Gastroesophageal sphincter (tissue), 4 donors: ENCODE measurements around the gene COL5A1. TPM values are rescaled to one million over a fixed set of nuclear protein-coding genes. Genes with fewer than 3 reads are reported as not detected.

Experiments used
- ATAC-seq: fragments of 150-250 bp; one replicate; pipeline ENCODE4 v1.9.1; 2016; ENCODE audit warnings: mild to moderate bottlenecking, moderate library complexity
- H3K27ac ChIP-seq, 4 donors: fragments of 200-600 bp; sonication (generic) in 3 of 4; 1 replicate in 3 of 4; 2 replicates in 1 of 4; pipeline ENCODE4 v1.5.1; 2016 to 2019
- H3K27me3 ChIP-seq: fragments of 200-600 bp; sonication (generic); one replicate; pipeline ENCODE4 v1.5.1; 2019
- H3K36me3 ChIP-seq, 2 donors: fragments of 200-600 bp; sonication (generic); one replicate each; pipeline ENCODE4 v1.5.1; 2019; ENCODE audit warnings: control low read depth in 1 of 2
- H3K4me1 ChIP-seq, 3 donors: fragments of 200-600 bp; sonication (generic); 1 replicate in 2 of 3; 2 replicates in 1 of 3; pipeline ENCODE4 v1.5.1; 2016 to 2019; ENCODE audit warnings: control low read depth in 2 of 3
- H3K4me3 ChIP-seq, 2 donors: fragments of 200-600 bp; sonication (generic); one replicate each; pipeline ENCODE4 v1.5.1; 2019; ENCODE audit warnings: mild to moderate bottlenecking in 1 of 2, moderate library complexity in 1 of 2
- H3K9me3 ChIP-seq, 3 donors: fragments of 200-600 bp; sonication (generic); one replicate each; pipeline ENCODE4 v1.5.1; 2017 to 2019; ENCODE audit warnings: control low read depth in 2 of 3
- EP300 ChIP-seq: sonication (generic); formaldehyde crosslinking; IDR thresholded peaks from one replicate; pipeline ENCODE4 v1.6.1; 2017; ENCODE audit warnings: antibody characterized with exemption, mild to moderate bottlenecking
- POLR2A ChIP-seq, 2 donors: fragments of 450-650 bp; IDR thresholded peaks; one replicate each; pipeline ENCODE4 v1.6.1; 2017; ENCODE audit warnings: antibody characterized with exemption in 2 of 2, mild to moderate bottlenecking in 2 of 2, moderate library complexity in 1 of 2
- POLR2AphosphoS5 ChIP-seq: sonication (generic); formaldehyde crosslinking; IDR thresholded peaks from one replicate; pipeline ENCODE4 v1.6.1; 2017; ENCODE audit warnings: antibody characterized with exemption
- WGBS, 2 donors: methylation state at CpG; one replicate each; pipeline ENCODE4 v1.1.5; 2018; ENCODE audit warnings: low coverage in 1 of 2; 5-methylcytosine and 5-hydroxymethylcytosine counted together
- total RNA-seq, 4 donors: library from RNA; depleted of rRNA; stranded (reverse); fragments of >200 nt; gene quantifications; one replicate each; pipeline ENCODE4 v1.1.0, GENCODE V29; 2016
- TF ChIP-seq, protein P1 (sequence below), 4 experiments: fragments of 200-600 bp in 2 of 4; fragments of 450-650 bp in 2 of 4; sonication (generic) in 1 of 4; IDR thresholded peaks; one replicate each; pipeline ENCODE4 v1.5.1; 2017 to 2019; ENCODE audit warnings: antibody characterized with exemption in 4 of 4, mild to moderate bottlenecking in 2 of 4, moderate library complexity in 2 of 4

The COL5A1 gene
- total RNA-seq, 4 donors from 2014 or later = 48.5 to 86.4 (median 74.9) TPM

DNA sequence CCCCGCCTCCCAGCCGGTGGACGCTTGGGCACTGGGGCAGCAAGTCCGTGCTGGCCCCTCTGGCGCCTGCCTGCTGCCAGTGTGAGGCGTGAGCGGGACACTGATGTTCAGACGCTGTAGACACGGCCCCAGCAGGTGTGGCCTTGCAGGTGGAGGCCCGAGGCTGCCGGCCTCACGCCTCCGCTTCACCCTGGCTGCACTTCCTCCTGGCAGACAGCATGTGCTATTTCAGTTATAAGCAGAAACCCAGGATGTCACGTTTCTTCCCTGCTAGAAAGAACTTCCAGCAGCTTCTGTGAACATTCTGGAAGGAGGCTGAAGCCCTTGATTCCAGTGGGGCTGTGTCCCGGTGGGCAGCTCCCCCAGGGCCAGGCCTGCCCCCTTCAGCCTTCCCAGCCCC, 124.2 kb downstream of the COL5A1 start:
- H3K4me3 ChIP-seq = no peak overlapping the region
- no peaks in the 10 kb centered on the region for H3K27me3 ChIP-seq
- no CpG with 5 or more reads among the region's 15 CpGs for whole genome bisulfite sequencing, 2 donors
- peak overlapping the region in 1 of 4 donors; percentile 23 for H3K27ac ChIP-seq
- no peak for ATAC-seq
- H3K4me1 ChIP-seq = peaks cover 0 to 10% (median 0%) of the 10 kb centered on the region in 3 donors
- peaks cover 0 to 91% of the 10 kb centered on the region in 2 donors for H3K36me3 ChIP-seq
- no peak for TF ChIP-seq EP300
- no peak for TF ChIP-seq POLR2A (IDR thresholded peaks at IDR 0.05)
- TF ChIP-seq, protein P1, sequence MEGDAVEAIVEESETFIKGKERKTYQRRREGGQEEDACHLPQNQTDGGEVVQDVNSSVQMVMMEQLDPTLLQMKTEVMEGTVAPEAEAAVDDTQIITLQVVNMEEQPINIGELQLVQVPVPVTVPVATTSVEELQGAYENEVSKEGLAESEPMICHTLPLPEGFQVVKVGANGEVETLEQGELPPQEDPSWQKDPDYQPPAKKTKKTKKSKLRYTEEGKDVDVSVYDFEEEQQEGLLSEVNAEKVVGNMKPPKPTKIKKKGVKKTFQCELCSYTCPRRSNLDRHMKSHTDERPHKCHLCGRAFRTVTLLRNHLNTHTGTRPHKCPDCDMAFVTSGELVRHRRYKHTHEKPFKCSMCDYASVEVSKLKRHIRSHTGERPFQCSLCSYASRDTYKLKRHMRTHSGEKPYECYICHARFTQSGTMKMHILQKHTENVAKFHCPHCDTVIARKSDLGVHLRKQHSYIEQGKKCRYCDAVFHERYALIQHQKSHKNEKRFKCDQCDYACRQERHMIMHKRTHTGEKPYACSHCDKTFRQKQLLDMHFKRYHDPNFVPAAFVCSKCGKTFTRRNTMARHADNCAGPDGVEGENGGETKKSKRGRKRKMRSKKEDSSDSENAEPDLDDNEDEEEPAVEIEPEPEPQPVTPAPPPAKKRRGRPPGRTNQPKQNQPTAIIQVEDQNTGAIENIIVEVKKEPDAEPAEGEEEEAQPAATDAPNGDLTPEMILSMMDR (IDR thresholded peaks at IDR 0.05) = no peak
- no peak for TF ChIP-seq POLR2AphosphoS5
- H3K9me3 ChIP-seq = no peaks in the 10 kb centered on the region

DNA sequence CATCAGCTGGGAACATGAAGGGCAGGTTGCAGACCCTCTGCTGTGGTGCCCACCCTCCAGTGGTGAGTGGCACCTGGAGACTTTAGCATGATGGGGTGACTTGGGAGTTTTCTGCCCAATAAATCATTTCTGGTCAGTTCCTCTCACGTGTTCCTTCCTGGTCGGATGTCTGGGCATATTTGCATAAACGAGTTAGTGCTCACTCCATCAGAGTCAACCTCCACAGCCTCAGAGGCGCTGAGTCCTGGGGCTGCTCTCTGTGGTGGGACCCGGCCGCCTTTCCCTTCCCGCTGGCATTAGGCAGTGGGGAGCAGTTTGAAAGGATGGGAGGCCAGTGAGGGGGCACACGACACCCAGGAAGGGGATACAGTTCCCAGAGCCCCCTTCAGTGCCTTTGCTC, 125.0 kb downstream of the COL5A1 start:
- WGBS, 2 donors = 68% methylated on average over 7 of the region's 8 CpGs; no CpG with 5 or more reads in 1 of the 2 donors
- H3K4me3 ChIP-seq = no peak overlapping the region
- H3K4me1 ChIP-seq = peaks cover 0 to 10% (median 0%) of the 10 kb centered on the region in 3 donors
- ATAC-seq = no peak
- peak overlapping the region in 1 of 4 donors; percentile 23 for H3K27ac ChIP-seq
- no peak for TF ChIP-seq EP300
- H3K9me3 ChIP-seq = no peaks in the 10 kb centered on the region
- no peaks in the 10 kb centered on the region for H3K27me3 ChIP-seq
- H3K36me3 ChIP-seq = peaks cover 0 to 91% of the 10 kb centered on the region in 2 donors

DNA sequence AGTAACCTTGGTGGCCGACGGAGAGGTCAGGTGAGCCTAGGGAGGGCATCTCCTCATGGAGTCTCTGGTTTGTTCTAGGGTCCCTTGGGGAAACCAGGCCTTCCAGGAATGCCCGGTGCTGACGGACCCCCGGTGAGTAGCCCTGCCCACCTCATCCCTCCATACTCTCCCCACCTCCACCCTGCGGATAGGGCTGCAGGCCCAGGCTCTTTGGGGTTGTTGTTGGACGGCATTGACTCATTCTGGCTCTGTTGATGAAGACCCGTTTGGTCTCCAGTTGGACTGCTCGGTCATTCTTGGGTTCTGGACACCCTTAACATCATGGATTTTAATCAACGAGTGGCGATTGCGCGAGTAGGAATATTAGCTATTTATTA, 126.7 kb downstream of the COL5A1 start:
- H3K27me3 ChIP-seq = no peaks in the 10 kb centered on the region
- peaks cover 0 to 10% (median 0%) of the 10 kb centered on the region in 3 donors for H3K4me1 ChIP-seq
- peaks cover 0 to 91% of the 10 kb centered on the region in 2 donors for H3K36me3 ChIP-seq
- H3K27ac ChIP-seq = peak overlapping the region in 2 of 4 donors; percentile 16 to 66
- 60% methylated on average over 7 of the region's 13 CpGs; no CpG with 5 or more reads in 1 of the 2 donors for WGBS, 2 donors
- no peaks in the 10 kb centered on the region for H3K9me3 ChIP-seq
- ATAC-seq = peak; percentile 28
- TF ChIP-seq POLR2A (IDR thresholded peaks at IDR 0.05) (no peak), POLR2AphosphoS5 (no peak), EP300 (no peak)
- TF ChIP-seq, protein P1 (IDR thresholded peaks at IDR 0.05) = no peak
- no peak overlapping the region for H3K4me3 ChIP-seq

DNA sequence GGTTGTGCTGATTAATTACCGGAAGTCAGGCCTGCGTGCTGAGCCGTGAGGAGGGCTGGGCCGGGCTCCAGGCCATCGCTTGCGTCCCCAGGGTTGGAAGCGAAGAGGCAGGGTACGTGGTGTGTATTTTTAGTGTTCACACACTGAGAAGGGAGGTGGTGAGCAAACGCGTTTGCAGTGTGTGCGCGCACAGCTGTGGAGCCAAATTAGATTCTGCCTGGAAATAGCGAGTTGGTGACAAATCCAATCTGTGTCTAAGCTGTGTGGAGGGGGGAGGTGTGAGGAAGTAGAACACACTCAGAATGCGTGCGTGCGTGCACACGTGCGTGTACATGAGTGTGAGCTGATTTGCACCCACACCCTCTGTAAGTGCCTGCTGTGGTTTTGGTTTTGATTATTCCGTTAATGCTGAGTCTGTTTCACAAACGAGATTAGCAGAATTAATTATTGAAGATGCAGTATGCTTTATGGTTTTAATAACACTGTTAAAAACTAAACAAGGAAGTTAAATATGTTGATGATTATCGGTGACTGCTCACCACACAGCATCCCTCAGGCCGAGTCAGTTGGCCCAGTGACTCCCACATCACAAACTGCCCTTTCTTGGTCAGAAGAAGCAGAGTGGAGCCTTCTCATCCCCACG, 127.2 kb downstream of the COL5A1 start:
- Histone ChIP-seq H3K4me1 (peaks cover 0 to 10% (median 0%) of the 10 kb centered on the region in 3 donors), H3K4me3 (no peak overlapping the region), H3K27me3 (no peaks in the 10 kb centered on the region), H3K27ac (peak overlapping the region in 2 of 4 donors; percentile 16 to 66), H3K36me3 (peaks cover 0 to 91% of the 10 kb centered on the region in 2 donors), H3K9me3 (no peaks in the 10 kb centered on the region)
- 49 to 60% methylated on average over 19 to 22 of the region's 23 CpGs for WGBS, 2 donors
- ATAC-seq = peak; percentile 57
- TF ChIP-seq, protein P1 (IDR thresholded peaks at IDR 0.05) = no peak
- TF ChIP-seq POLR2AphosphoS5 = peak; percentile 12

DNA sequence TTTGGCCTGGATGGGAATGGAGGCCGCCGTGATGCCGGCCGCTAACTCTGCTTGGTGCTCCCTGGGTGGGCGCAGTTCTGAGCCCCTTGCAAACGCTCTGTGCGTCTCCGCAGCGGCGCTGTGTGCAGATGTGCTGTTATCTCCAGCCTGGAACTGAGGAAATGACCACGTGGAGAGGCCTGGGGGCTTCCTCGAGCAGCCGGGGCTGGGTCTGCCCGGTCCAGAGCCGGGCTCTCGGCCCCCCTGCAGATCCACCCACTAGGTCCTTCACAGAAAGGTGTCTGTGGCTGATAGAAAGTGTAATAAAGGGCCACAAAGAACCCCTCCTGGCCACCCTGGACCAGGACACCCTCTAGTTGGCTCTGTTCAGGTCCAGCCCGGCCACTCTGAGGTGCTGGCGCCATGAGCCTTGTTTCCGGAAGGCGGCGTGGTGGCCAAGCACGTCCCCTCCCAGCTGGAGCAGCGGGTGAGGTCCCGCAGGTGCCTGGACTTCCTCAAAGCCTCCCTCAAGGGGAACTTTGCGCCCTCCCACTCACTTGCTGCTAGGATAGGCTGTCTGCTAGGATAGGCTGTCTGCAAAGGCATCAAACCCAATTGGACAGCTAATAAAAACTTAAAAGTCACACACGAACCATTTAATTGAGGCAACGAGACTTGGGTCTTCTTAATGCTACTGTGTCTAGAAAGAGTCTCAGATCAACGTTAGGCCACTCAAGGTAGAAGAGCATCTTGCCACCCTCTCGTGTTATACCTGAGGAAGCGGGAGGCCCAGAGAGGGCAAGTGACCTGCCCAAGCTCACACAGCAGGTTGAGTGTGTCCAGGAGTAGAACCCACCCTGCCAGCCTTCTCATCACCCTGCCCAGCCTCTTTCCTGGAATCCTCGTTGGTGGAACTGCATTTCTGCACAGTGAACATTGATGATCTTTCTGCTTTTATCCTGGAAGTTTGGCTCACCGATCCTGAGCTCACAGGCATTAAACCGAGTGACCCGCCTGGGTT, 129.7 kb downstream of the COL5A1 start:
- WGBS, 2 donors = 60 to 79% methylated on average over 1 to 9 of the region's 34 CpGs
- peaks cover 0 to 90% of the 10 kb centered on the region in 2 donors for H3K36me3 ChIP-seq

More for the DNA sequence above, 129.7 kb downstream of the COL5A1 start:
- no peak for ATAC-seq
- H3K9me3 ChIP-seq = no peaks in the 10 kb centered on the region
- peaks cover 0 to 25% (median 9%) of the 10 kb centered on the region in 3 donors for H3K4me1 ChIP-seq
- no peaks in the 10 kb centered on the region for H3K27me3 ChIP-seq
- TF ChIP-seq POLR2A (IDR thresholded peaks at IDR 0.05) (no peak), POLR2AphosphoS5 (no peak), EP300 (no peak)
- TF ChIP-seq, protein P1 (IDR thresholded peaks at IDR 0.05) = no peak
- peak overlapping the region in 1 of 4 donors; percentile 6 for H3K27ac ChIP-seq
- no peak overlapping the region for H3K4me3 ChIP-seq
